AML-193 (cell line): ENCODE measurements around the gene CELSR1.
A peak's percentile ranks its signal among the peaks of the same experiment; 100 is the strongest.
"Not testable (repeated sequence)": the region's sequence is repeated elsewhere in the genome, so short reads cannot be mapped to it uniquely, and the experiment has no call there.

Source experiments
- DNase-seq, 2 experiments: peaks; one replicate each; lab custom pipeline; 2025; lab: John Stamatoyannopoulos, UW

The CELSR1 gene

DNA sequence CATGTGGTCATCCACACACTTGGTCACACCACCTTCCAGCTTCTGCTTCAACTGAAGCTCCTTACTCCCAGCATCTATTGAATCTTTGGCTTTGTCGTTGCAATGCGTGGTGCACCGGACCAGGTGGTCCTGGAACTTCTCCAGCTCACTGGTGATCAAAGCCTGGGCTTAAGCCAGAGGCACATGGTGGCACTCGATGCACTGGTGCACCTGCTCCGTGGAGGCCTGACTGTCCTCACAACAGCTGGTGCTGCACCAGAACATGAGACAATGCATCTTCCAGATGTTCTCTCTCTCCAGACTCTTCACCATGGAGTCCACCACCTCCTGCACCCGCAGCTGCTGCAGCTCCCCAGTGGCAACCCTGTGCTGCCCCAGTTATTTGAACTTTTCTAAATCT lies 56.0 kb downstream of the CELSR1 start:
- no peak for DNase-seq

DNA sequence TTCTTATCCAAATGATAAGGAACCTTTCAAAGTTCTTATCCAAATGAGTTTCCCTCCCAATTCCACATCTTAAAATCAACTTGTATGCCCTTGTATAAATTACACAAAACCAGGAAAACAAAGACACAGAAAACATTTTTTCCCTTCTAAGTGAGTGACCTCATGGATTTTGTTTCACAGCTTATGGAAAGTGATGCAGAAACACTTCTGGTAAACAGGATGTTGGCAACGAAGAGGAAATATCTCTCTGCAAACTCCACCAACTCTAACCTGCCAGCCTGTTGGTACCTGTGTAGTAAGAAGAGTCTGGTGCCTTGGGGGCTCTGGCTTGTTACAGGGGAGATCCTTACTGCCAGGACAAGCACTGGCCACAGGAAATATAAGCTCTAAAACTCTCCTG lies 57.0 kb downstream of the CELSR1 start:
- no peak for DNase-seq

DNA sequence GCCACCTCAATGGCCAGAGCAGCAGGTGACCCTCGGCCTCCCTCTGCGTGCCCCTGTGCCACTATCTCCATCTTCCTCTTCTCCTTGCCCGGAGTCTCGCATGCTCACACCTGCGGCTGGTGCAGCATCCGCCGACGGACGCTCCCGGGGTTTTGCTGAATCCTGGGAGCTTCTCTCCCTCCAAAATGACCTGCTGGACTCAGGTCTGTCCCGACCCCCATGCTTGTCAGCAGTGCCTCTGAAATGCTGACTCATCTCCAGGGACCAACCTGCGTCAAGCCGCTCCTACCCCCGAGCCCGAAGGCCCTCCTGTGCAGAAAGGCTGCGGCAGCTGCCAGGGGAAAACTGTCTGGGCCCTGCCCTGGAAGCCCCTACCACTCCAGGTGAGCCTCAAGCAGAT lies 58.4 kb downstream of the CELSR1 start:
- DNase-seq, result no peak

DNA sequence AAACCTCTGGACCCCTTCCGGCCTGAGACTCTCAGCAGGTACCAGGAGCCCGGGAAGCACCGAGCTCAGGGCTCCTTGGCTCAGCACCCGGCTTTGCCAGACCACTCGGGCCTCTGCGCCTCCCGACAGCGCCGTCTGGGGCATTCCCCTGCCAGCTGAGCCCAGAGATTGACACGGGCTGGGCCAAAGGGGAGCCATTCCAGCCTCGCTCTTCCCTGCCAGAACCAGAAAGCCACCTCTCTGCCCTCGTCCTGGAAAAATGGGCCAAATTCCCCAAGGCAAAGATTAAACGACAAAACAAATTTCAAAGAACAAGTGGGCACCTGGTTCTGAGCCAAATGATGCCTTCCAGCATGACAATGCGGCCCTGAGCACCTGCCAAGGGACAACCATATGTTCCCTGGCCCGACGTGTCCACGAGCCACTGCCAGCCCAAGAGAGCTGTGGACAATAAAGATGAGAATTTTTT lies 59.3 kb downstream of the CELSR1 start:
- DNase-seq, result no peak

DNA sequence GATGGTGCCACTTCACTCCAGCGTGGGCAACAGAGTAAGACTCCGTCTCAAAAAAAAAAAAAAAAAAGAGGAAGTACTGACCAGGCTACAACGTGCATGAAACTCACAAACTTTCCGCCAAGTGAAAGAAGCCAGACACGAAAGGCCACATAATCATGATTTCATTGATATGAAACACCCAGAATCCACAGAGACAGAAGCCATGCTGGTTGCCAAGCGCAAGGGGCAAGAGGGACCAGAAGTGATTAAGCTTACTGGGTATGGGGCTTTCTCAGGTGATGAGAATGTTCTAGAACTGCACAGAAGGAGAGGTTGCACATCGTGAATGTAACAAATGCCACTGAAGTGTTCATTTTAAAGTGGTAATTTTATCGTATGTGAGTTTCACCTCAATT lies 60.9 kb downstream of the CELSR1 start:
- peak; percentile 5 to 42 for DNase-seq

DNA sequence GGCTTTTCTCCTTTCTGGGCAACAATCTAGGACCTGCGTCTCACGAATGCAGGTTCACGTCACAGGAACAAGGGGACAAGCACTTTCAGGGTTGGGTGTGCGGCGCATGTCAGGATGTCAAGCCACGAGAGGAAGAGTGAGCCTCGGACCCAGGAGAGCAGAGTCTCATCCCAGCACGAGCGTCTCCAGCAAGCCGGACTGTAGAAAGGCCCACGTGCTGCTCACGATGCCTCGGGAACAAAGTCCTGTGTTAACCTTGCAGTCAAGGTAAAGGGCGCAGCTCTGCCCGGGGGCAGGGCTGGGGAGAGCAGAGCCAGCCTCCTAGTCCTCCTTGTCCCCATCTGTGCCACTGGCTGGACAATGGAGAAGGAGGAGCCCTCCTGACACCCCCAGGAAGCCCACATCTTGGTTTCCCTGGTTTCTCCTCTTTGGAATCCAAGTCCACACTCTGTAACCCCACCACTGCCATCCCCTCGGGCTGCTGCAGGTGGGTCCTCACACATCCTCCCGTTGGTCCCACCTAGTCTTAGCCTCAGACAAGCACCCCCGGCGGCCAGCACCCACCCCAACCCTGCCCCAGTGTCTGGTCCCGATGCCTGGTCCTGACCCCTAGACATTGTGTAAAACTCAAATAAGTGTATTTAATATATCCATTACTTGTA lies 63.4 kb downstream of the CELSR1 start:
- no peak for DNase-seq

DNA sequence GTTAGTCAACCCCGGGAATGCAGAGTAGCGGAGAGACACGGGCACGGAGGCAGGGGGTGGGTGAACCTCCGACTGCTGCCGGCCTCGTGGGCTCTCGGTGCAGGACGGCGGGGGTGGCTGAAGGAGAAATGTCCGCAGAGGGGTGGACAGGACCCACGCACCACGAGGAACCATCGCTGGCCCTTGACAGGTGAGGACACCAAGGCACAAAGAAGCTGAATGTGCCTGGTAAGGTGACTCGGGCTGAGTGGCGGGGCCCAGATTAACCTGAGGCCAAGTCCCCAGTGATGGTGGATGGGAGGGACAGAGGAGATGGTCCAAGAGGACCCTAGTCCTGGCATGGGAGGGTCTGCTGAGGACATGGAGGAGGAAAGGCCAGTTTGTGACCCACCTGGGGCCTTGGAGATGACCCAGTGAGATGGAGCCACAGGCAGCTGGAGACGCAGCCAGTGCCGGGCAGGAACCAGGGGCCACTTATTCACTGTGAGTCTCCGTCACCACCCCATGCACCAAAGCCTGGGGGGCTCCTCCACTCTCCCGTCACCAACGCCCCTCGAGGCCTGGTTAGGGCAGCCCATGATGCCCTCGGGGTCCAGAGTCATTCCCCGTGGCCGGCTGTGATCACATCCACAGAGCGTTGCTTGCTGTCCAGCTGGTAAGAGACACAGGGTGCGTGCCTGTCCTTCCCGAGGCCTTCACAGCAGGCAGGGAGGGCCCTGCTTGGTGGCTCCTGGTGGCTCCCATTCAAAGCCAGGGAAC lies 64.2 kb downstream of the CELSR1 start:
- DNase-seq, result no peak

DNA sequence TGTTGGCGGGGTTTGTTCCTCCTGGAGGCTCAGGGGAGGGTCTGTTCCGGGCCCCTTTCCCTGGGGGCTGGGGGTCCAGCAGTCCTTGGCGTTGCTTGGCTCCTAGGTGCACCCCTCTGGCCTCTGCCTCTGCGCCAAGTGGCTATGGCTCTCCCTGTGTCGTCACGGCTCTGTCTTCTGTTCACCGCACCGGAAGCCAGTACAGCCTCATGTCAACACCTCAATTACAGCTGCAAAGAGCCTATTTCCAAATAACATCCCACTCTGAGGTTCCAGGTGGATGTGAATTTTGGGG lies 64.8 kb downstream of the CELSR1 start:
- DNase-seq, result no peak

DNA sequence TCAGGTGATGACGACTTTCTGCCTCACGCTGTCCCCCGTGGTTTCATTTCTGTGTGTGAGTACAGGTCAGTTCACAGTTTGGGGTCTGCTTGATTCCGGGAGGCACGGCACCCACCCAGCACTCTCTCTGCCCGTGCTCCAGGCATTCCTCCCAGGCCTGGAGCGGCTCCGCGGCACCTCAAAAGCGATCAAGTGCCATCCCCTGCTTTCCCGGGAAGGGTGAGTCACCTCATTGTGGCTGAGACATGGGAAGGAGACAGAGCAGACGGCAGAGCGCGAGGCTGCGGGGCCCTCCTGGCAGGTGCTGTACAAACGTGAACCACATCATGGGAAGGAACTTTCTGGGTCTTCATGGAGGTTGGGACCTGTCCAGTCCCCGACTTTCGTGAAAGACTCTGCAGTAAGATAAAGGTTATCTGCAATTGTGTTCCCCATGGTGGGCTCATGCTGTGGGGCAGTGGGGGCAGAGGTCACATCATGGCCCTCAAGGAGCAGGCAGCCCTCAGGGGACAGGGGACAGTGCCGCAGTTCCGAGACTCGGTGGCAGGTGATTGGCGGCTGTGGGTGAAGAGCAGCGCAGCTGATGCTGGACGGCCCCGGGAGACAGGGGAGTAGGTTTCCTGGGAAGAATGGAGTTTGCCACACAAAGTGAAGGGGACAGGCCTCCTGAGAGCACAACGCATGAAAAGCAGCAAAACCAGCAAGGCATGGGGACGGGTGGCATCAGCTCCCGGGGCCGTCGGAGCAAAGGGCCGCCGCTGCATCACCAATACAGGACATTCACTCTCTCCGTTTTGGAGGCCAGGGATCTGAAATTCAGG lies 65.3 kb downstream of the CELSR1 start:
- no peak for DNase-seq

DNA sequence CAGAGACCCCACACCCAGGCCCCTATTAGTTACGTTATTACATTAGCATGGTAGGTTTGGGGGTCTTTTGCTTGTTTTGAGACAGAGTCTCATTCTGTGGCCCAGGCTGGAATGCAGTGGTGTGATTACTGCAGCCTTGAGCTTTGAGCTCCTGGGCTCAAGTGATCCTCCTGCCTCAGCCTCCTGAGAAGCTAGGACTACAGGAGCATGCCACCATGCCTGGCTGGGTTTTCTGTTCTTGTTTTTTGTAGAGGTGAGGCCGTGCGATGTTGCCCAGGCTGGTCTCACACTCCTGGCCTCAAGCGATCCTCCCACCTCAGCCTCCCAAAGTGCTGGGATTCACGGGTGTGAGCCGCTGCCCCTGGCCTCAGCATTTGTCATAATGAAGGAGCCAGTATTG lies 66.1 kb downstream of the CELSR1 start:
- DNase-seq, result not testable (repeated sequence)

DNA sequence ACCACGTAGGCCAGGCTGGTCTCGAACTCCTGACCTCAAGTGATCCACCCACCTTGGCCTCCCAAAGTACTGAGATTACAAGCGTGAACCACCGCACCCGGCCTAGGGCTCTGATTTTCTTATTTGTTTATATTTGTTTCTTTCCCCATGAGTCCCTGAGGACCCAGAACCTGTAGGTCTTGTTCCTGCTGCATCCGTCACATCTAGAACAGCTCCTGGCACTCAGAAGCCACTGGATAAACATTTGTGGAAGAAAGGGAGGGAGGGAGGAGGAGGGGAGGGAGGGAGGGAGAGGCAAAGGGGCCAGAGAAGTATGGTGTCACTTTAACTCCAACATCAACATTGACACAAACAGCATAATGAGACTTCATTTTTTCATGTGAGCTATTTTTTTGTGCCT lies 67.7 kb downstream of the CELSR1 start:
- DNase-seq, result no peak

DNA sequence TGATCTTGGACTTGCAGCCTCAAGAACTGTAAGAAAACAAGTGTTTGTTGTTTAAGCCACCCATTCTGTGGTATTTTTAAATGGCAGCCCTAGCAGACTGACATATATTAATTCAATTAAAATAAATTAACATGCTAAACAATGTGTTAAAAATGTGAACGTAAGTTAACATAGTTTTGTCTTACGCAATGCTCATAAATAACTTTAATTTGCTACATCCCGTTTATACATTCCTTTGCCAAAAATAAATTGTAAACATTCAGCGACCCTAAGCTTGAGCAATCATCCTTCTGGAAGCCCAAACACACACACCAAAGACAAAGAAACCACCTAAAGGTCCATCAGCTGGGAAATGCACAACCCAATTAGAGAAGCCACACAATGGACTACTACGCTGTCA lies 70.4 kb downstream of the CELSR1 start:
- DNase-seq, result no peak

DNA sequence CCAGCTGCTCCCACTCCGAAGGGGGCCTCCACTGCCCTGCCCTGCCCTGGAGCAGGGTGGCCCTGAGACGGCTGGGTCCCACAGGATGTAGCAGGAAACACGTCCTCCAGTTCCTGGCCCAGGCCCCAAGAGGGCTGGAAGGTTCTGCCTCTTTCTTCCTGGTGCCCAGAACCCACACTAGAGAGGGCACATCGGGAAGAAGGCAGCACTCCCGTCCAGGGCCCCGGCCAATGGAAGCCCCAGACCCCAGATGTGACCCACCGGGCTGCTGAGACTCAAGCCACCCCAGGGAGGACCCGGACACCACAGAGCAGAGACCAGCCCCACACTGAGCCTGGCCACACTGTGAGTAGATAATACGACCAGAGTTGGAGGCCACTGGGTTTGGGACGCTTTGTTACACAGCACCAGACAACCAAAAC lies 71.2 kb downstream of the CELSR1 start:
- no peak for DNase-seq

DNA sequence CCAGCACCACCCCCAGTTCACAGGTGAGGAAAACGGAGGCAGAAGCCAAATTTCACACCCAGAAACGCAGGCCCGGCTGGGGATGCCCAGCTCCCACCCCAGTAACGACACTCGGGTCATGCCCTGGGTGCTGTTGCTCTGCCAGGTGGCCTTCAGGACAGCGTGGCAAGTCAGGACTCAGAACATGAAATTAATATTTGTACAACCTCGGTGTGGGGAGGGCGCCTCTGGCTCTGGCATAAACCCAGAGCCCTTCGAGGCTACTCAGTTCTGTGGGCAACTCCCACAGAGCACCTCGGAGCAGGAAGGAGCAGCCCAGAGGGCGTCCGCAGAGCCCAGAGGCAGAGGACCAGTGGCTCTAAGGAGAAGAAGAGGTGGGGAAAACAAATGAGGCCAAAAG lies 71.6 kb downstream of the CELSR1 start:
- DNase-seq, result no peak

DNA sequence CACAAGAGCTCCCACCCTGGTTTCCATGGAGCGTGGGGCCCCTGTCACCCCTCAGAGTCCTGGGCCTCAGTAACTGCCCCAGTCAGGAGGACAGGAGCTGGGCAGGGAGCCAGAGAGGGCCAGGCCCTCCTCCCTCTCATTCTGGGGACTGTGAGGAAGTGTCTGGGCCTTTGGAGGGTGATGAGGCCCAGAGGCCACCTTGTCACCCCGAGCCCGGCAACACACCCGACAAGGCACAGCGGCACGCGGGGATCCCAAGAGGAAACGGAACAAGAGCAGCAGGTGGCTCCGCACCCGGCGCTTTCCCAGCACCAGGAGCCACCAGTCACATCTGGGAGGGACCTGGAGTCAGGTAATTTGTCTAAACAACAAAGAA lies 72.1 kb downstream of the CELSR1 start:
- no peak for DNase-seq

DNA sequence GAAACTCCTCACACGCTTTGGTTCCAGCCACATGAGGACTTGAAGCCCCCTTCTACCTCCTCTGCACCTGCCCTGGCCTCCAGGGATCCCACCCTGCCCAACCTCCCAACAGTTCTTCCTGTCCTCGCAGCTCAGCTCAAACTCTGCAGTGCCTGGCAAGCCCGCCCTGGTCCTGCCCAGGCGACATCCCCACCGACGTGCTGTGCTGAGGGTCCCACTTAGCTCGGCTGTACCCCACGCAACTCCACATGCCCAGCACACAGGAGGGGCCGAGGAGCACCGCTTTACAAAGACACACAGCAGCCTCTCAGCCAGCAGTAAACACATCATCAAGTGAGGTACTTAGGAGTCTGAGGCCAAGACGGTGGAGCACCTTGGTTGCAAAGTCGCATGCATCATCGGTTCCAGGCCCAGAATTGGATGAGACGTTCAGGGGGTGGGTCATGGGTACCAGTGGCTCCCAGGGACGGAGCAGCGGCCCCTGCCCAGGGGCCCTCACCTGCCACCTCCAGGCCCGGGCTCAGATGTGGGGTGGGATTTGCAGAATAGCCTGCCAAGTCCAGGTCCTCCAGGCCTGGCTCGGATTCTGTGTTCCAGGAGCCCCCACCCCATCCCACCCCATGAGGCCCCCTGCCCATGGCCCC lies 72.6 kb downstream of the CELSR1 start:
- DNase-seq, result no peak

DNA sequence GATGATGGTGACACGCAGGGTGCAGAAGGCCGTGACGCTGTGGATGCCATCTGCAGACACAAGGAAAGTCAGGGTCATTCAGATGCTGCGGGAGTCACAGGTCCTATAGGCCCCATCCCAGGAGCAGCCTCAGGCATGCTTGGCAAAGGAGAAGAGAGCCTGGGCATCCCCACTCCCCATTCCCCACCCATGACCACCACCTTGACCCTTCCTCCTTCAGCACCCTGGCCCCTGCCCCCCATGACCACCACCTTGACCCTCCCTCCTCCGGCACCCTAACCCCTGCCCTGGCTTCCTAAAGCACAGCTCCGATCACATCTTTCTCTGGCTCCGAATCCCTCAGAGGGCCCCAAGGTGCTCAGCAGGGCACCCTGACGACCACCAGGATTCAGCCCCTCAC lies 73.1 kb downstream of the CELSR1 start:
- no peak for DNase-seq

DNA sequence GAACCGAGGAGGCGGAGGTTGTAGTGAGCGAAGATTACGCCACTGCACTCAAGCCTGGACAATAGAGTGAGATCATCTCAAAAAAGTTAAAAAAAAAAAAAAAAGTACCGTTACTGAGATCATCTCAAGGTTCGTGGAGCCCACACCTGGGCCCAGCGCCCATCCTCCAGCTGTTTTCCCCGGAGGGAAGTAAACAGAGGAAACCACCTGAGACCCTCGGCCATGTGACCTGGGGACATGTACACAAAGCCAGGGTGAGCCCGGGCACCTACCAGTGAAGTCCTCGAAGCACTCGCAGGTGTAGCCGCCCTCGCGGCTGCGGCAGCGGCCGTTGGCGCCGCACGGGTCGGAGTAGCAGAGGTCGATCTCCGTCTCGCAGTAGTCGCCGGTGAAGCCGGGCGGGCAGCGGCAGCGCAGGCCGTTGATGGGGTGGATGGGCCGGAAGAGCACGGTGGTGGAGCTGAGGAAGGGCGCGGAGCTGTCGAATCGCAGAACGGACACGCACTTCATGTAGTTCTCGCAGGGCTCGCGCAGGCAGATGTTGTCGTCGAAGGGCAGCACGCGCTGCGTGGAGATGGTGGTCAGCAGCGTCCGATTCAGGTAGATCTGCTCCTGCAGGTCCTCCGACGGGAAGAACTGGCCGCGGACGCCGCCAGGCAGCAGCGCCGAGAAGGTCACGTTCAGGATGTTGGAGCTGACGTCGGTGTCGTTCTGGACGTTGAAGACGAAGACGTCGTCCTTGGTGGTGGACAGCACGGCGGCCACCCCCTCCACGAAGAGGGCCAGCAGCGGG lies 73.8 kb downstream of the CELSR1 start:
- DNase-seq, result no peak

DNA sequence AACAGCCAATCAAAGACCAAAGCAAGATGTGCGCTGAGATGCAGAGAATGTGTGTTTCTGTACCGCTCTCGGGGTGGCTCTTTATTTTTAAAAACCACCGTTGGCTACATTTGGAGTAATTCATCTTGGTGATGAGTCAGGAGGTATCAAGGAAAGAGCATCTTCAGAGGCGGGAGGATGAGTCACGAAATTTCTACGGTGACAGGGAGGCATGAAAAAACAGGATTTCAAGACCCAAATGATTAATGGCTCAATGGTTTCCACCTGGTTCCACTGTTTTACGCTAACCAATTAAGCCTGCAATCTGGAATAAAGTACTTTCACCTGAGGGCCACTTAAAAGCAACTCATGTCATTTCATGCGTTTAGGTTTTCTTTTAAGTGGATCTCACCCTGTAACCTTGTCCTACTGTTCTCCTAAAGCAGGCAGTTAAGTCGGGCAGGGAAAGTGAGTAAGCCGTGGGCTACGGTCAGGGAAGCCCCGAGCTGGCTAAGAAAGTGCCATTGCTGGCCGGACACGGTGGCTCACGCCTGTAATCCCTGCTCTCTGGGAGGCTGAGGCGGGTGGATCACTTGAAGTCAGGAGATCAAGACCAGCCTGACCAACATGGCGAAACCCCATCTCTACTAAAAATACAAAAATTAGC lies 74.6 kb downstream of the CELSR1 start:
- no peak for DNase-seq

DNA sequence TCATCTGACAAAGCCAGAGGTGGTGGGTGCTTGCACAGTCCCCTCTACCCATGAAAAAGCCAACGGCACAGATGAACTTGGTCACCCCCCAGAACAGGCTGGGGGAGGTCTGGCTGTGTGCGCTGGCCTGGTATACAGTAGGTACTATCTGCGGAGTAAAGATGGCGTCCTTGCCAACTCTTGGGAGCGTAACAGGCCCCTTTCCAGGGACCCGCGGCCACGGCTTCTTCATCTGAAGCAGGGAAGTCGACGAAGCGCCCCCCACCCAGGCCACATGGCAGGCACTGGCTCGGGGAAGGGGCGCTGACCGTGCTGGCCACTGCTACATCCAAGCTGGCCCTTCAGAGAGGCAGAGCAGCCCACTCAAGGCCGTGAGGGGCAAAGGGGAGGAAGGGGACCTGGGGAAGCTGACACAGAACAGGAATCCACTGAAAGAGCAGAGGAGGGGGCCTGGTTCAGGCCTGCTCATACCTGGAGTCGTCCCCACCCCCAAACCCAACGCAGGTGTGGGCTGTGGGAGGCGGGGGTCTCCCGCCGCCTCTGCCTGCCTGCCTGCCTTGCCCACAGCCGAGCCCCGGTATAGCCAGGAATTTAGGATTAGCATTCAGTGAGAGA lies 75.7 kb downstream of the CELSR1 start:
- no peak for DNase-seq

DNA sequence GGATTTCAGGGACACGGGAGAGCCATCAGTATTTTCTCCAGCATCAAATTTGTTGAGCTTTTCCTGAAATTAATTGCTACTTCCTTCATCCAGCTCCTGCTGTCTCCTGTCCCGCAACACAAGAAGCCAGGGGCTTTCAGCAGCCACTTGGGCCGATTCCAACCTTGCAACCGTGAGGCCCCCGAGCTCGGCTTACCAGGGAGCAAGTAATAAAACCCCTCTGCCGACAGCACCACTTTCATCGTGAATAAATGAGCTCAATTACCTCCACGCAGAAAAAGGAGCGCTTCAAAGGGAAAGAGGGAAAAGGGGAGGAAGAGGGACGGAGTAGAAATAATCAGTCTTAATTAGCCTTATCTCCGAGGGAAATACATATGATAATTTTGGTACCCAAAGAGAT lies 76.6 kb downstream of the CELSR1 start:
- no peak for DNase-seq
